GM12874 (cell line): ENCODE results near the gene NR1H2.

ENCODE experiments used
- TF ChIP-seq, protein P1 (sequence below): IDR thresholded peaks from 2 replicates; pipeline ENCODE4 v1.5.1; 2011; ENCODE audit warnings: low read depth, mild to moderate bottlenecking, control low read depth, low read length, moderate library complexity; ENCODE audit not compliant: insufficient read depth

NR1H2 gene

GRCh38 chr19:50378863-50379236 is 2.6 kb downstream of the NR1H2 start:
- TF ChIP-seq, protein P1, sequence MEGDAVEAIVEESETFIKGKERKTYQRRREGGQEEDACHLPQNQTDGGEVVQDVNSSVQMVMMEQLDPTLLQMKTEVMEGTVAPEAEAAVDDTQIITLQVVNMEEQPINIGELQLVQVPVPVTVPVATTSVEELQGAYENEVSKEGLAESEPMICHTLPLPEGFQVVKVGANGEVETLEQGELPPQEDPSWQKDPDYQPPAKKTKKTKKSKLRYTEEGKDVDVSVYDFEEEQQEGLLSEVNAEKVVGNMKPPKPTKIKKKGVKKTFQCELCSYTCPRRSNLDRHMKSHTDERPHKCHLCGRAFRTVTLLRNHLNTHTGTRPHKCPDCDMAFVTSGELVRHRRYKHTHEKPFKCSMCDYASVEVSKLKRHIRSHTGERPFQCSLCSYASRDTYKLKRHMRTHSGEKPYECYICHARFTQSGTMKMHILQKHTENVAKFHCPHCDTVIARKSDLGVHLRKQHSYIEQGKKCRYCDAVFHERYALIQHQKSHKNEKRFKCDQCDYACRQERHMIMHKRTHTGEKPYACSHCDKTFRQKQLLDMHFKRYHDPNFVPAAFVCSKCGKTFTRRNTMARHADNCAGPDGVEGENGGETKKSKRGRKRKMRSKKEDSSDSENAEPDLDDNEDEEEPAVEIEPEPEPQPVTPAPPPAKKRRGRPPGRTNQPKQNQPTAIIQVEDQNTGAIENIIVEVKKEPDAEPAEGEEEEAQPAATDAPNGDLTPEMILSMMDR, result no peak

DNA sequence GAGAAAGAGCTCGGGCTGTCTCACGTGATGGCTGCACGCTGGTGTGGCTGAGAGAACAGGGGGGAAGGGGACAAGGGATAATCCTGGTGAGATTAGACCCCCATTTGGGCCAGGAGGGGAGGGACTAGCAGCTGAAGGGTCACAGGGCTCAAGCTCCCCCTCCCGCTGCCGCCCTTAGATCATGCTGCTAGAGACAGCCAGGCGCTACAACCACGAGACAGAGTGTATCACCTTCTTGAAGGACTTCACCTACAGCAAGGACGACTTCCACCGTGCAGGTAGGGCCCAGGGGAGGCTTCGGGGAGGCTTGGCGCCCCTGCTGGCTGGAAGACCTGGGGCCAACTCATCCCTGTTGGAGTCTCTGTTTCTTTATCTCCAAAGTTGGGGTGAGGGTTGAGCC is 3.3 kb downstream of the NR1H2 start:
- TF ChIP-seq, protein P1, result no peak

DNA sequence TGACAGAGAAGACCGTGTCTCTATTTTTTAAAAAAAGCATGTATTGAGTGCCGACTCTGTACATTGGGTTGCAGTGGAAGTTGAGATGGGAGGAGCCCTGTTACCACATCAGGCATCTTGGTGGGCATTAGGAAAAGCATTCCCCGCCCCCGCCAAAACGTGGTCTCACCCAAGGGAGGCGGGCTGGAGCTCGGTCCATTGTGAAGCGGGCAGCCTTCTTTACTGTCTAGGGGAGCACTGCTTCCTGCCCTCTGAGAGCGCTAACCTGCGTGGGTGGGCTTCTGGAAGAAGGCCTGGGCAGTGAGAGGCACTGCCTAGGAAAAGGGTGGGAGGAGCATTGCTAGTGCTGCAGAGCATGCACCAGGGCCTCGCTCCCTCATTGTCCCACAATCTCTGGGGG is 3.9 kb downstream of the NR1H2 start:
- TF ChIP-seq, protein P1, result no peak

- TF ChIP-seq, protein P1, result no peak
These were observed 4.5 kb downstream of the NR1H2 start for GRCh38 chr19:50380751-50381151.

GRCh38 chr19:50381881-50382729 is 5.8 kb downstream of the NR1H2 start:
- TF ChIP-seq, protein P1, result no peak

- TF ChIP-seq, protein P1, result no peak
These were observed 7.0 kb downstream of the NR1H2 start for GRCh38 chr19:50383001-50383851.
